ENCODE measurements around the gene DMWD. TPM values are rescaled to one million over a fixed set of nuclear protein-coding genes. Genes with fewer than 3 reads are reported as not detected.

Gene DMWD
- total RNA-seq, 2 donors from 2014 or later: 29.1 to 43.6 TPM

GRCh38 chr19:45827459-45828093, 34.9 kb upstream of the DMWD start:
- intact Hi-C loops (cut with DNase I): no loop called here
- Histone ChIP-seq H3K27me3 (no peaks in the 10 kb centered on the region), H3K27ac (no peak overlapping the region), H3K4me3 (no peak overlapping the region), H3K4me1 (peaks cover 4% of the 10 kb centered on the region), H3K36me3 (peaks cover 23% of the 10 kb centered on the region), H3K9ac (ENCODE audit: low read depth in 2 of 2, low read length in 2 of 2) (no peak overlapping the region), H3K9me3 (no peaks in the 10 kb centered on the region)
- no peak for DNase-seq
- no peak for TF ChIP-seq CTCF (IDR thresholded peaks at IDR 0.05)

DNA sequence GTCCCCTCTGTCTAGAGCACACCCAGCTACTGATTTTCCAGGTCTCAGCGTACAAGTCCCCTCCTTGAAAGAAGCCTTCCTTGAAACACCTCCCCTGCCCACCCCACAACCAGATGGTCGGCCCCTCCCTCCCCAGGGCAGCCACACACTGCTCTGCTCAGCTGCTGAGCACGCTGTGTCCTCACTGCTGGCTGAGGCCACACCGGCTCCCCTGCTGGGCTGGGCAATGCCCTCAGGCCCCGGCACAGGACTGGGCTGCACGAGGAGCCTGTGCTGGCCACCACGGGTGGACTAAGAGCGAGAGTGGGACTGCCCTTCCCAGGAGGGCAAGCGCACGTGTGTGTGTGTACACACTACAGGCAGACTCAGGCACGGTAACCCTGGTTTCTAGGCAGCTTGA, 34.3 kb upstream of the DMWD start:
- Histone ChIP-seq H3K36me3 (peaks cover 18% of the 10 kb centered on the region), H3K4me3 (no peak overlapping the region), H3K27me3 (no peaks in the 10 kb centered on the region), H3K4me1 (peaks cover 4% of the 10 kb centered on the region), H3K27ac (no peak overlapping the region), H3K9ac (ENCODE audit: low read depth in 2 of 2, low read length in 2 of 2) (no peak overlapping the region), H3K9me3 (no peaks in the 10 kb centered on the region)
- no peak for DNase-seq
- TF ChIP-seq CTCF (IDR thresholded peaks at IDR 0.05): no peak
- intact Hi-C loops (cut with DNase I): no loop called here

DNA sequence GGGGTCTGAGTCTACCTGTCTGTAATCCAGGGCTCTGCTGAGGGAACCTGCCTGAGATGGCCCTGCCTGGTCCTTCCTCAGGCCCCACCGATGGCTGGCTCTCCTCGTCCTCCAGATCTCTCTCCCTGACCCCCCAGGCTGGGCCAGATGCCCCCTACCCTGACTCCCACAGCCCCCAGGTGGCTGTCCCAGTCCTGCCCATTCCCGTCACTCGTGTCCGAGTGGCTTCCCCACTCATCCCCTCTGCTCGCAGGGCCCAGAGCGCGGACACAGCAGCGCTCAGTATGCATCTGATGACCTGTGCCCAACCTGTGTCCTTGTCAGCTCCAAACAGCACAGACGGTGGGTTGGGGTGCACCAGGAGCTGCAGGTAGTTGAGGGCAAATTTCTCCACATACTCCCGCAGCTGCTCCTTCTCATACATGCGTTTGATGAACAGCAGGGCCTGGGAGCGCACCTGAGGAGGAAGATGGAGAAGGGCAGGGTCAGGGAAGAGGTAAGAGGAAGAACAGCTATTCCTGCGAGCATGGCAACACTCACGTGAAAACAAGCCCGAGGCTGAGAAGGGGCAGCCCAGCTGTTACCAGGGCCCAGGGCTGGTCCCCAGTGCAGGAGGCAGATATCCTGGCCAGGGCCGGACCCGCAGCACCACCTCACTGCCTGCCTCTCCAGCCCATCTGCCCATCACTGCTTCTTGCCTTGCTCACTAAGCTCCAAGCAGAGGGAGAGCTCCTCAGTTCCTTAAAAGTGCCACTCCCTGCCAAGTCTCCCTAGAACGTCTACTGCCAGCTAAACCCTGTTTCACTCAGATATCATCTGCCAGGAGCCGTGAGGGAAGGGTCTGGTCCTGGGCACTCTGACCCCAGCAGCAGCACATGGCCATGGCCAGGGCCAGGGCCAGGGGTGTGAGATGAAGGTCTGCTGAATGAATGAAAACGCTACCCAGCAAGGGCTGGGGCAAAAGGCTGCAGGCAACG, 33.6 kb upstream of the DMWD start:
- Histone ChIP-seq H3K4me3 (no peak overlapping the region), H3K36me3 (peaks cover 15% of the 10 kb centered on the region), H3K27me3 (no peaks in the 10 kb centered on the region), H3K9ac (ENCODE audit: low read depth in 2 of 2, low read length in 2 of 2) (no peak overlapping the region), H3K27ac (no peak overlapping the region), H3K4me1 (peaks cover 4% of the 10 kb centered on the region), H3K9me3 (no peaks in the 10 kb centered on the region)
- TF ChIP-seq CTCF (IDR thresholded peaks at IDR 0.05): no peak
- no peak for DNase-seq
- intact Hi-C loops (cut with DNase I): no loop called here

DNA sequence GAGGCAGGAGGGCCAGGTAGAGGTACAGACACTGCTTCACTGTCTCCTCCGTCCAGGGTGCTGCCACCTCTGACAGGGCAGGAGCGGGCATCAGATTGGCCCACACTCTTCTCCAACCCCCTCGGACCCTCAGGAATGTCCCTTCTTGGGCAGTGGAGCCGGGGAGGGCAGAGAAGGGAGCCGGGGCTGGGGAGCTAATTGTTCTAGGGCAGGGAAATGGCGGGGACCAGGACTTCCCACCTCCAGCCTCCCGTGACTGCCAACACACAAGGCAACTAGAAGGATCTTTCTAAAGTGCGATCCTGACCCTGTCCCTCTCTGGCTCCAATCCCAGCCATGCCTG, 32.6 kb upstream of the DMWD start:
- Histone ChIP-seq H3K9me3 (no peaks in the 10 kb centered on the region), H3K4me3 (no peak overlapping the region), H3K27ac (no peak overlapping the region), H3K4me1 (peaks cover 4% of the 10 kb centered on the region), H3K36me3 (peaks cover 14% of the 10 kb centered on the region), H3K27me3 (no peaks in the 10 kb centered on the region), H3K9ac (ENCODE audit: low read depth in 2 of 2, low read length in 2 of 2) (no peak overlapping the region)
- no peak for TF ChIP-seq CTCF (IDR thresholded peaks at IDR 0.05)
- intact Hi-C loops (cut with DNase I): no loop called here
- DNase-seq: no peak

DNA sequence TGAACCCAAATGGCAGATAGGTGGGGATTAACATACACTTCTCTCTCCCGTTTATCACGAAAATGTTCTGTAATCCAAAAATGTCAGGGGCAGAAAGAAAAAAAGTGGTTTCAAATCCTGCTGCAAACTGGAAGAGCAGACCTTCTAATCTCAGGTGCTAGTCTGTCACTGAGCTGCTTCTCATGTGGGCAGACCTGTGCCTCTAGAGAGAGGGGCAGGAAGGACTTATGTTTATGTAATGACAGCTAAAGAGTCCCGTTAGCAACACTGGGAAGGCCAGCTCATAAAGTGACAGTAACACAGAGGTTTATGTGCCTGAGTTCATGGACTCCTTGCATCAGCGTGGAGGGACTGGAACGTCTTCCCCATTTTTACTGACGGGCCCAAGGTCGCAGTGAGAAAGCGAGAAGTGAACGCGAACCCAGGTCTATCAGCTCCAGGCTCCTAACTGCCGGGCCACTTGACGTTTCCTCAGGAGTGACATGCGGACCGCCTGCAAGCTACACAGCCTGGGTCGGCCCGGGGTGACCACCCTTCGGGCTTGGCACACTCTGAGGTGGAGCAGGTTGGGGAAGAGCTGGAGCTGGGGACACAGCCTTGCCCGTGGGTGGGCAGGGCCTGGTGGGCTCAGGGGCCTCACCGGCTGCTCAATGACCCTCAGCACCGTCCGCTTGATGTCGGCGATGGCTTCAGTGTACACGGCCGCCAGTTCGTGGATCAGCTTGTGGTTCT, 32.1 kb upstream of the DMWD start:
- intact Hi-C loops (cut with DNase I): no loop called here
- DNase-seq: no peak
- Histone ChIP-seq H3K4me3 (no peak overlapping the region), H3K9ac (ENCODE audit: low read depth in 2 of 2, low read length in 2 of 2) (no peak overlapping the region), H3K9me3 (no peaks in the 10 kb centered on the region), H3K4me1 (peaks cover 4% of the 10 kb centered on the region), H3K27me3 (no peaks in the 10 kb centered on the region), H3K27ac (no peak overlapping the region), H3K36me3 (peaks cover 8% of the 10 kb centered on the region)
- TF ChIP-seq CTCF (IDR thresholded peaks at IDR 0.05): no peak

Data from colonic mucosa (tissue), 4 donors.